ENCODE data around the gene ISOC2. TPM values are rescaled to one million over a fixed set of nuclear protein-coding genes. Genes with fewer than 3 reads are reported as not detected.
"Not testable (repeated sequence)": the region's sequence is repeated elsewhere in the genome, so short reads cannot be mapped to it uniquely, and the experiment has no call there.

Gene ISOC2, protein sequence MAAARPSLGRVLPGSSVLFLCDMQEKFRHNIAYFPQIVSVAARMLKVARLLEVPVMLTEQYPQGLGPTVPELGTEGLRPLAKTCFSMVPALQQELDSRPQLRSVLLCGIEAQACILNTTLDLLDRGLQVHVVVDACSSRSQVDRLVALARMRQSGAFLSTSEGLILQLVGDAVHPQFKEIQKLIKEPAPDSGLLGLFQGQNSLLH
- total RNA-seq (35.1 TPM), polyA plus RNA-seq (94.1 TPM)

GRCh38 chr19:55461259-55461973, at the start of gene ISOC2:
Gene ISOC2 (minus strand): TSS chr19:55461642. CDS start chr19:55456486, 5,156 bp downstream.
- WGBS = 1% methylated on average over 54 of the region's 54 CpGs
- peaks cover 2% of the 10 kb centered on the region for H3K4me1 ChIP-seq (ENCODE audit: insufficient read depth)
- peak within 1 kb of the TSS; percentile 78 for H3K27ac ChIP-seq (ENCODE audit: low read depth)
- peak; percentile 99 for DNase-seq (ENCODE audit: extremely low spot score)
- no peaks in the 10 kb centered on the region for H3K36me3 ChIP-seq (ENCODE audit: insufficient read depth)
- H3K4me3 ChIP-seq (ENCODE audit: low read depth, low read length) = peak within 1 kb of the TSS; percentile 80

- no peak for DNase-seq (ENCODE audit: extremely low spot score)
- WGBS = 66% methylated on average over 10 of the region's 10 CpGs
These were observed 46.7 kb upstream of the ISOC2 start for GRCh38 chr19:55508120-55508519.

GRCh38 chr19:55504981-55505380, 43.5 kb upstream of the ISOC2 start:
- Histone ChIP-seq H3K36me3 (ENCODE audit: insufficient read depth) (no peaks in the 10 kb centered on the region), H3K4me3 (ENCODE audit: low read depth, low read length) (no peak overlapping the region), H3K27ac (ENCODE audit: low read depth) (no peak overlapping the region), H3K4me1 (ENCODE audit: insufficient read depth) (no peaks in the 10 kb centered on the region)
- 84% methylated on average over 11 of the region's 11 CpGs for WGBS
- DNase-seq (ENCODE audit: extremely low spot score) = no peak

More at GRCh38 chr19:55508120-55508519, 46.7 kb upstream of the ISOC2 start:
- no peaks in the 10 kb centered on the region for H3K4me1 ChIP-seq (ENCODE audit: insufficient read depth)
- no peak overlapping the region for H3K4me3 ChIP-seq (ENCODE audit: low read depth, low read length)
- no peak overlapping the region for H3K27ac ChIP-seq (ENCODE audit: low read depth)
- no peaks in the 10 kb centered on the region for H3K36me3 ChIP-seq (ENCODE audit: insufficient read depth)

GRCh38 chr19:55504252-55504603, 42.8 kb upstream of the ISOC2 start:
- 35% methylated on average over 13 of the region's 13 CpGs for WGBS
- no peak for DNase-seq (ENCODE audit: extremely low spot score)
- Histone ChIP-seq H3K4me3 (ENCODE audit: low read depth, low read length) (no peak overlapping the region), H3K36me3 (ENCODE audit: insufficient read depth) (no peaks in the 10 kb centered on the region), H3K4me1 (ENCODE audit: insufficient read depth) (no peaks in the 10 kb centered on the region), H3K27ac (ENCODE audit: low read depth) (no peak overlapping the region)

DNA sequence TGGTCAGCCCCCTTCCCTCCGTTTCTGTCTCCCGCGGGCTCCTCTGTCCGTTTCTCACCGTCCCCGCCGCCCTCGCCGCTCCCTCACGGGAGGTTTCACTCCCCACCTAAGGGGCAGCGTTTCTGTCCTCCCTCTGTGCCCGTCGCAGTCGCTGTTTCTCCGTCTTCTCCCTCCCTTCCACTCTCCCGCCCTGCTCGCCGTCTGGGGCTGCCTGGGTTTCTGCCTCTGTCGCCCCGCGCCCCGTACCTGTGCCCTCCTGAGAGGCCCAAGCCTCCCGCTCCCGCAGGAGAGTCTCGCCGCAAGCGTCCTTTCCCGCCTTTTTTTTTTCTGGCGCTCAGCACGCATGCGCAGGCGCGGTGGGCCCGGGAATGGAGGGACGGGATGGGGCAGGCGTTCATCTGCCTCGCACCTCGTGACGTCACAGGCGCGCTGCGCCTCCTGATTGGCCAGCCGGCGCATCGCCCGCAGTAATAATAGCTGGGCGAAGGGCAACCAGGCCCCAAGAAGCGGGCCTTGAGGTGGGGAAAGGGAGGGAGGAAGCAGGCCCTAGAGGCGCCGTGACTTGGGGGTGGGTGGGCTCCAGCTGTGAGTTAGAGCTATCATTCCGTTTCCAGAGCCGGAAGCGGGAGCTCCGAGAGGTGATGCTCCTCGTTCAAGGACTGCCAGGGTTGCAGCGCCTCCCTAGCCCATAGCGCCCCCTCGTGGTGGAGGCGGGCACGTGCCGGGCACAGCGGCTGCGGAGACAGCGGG, 42.2 kb upstream of the ISOC2 start:
- H3K27ac ChIP-seq (ENCODE audit: low read depth) = peak overlapping the region; percentile 56
- WGBS = 10% methylated on average over 64 of the region's 64 CpGs
- H3K4me3 ChIP-seq (ENCODE audit: low read depth, low read length) = no peak overlapping the region
- H3K36me3 ChIP-seq (ENCODE audit: insufficient read depth) = no peaks in the 10 kb centered on the region
- no peaks in the 10 kb centered on the region for H3K4me1 ChIP-seq (ENCODE audit: insufficient read depth)
- DNase-seq (ENCODE audit: extremely low spot score) = no peak

- H3K4me3 ChIP-seq (ENCODE audit: low read depth, low read length) = no peak overlapping the region
- no peaks in the 10 kb centered on the region for H3K36me3 ChIP-seq (ENCODE audit: insufficient read depth)
- DNase-seq (ENCODE audit: extremely low spot score) = no peak
- H3K4me1 ChIP-seq (ENCODE audit: insufficient read depth) = no peaks in the 10 kb centered on the region
- WGBS = 84% methylated on average over 17 of the region's 17 CpGs
- H3K27ac ChIP-seq (ENCODE audit: low read depth) = no peak overlapping the region
These were observed 41.7 kb upstream of the ISOC2 start for GRCh38 chr19:55503157-55503501.

GRCh38 chr19:55502197-55502952, 40.9 kb upstream of the ISOC2 start:
- Histone ChIP-seq H3K4me3 (ENCODE audit: low read depth, low read length) (no peak overlapping the region), H3K27ac (ENCODE audit: low read depth) (no peak overlapping the region), H3K4me1 (ENCODE audit: insufficient read depth) (no peaks in the 10 kb centered on the region), H3K36me3 (ENCODE audit: insufficient read depth) (no peaks in the 10 kb centered on the region)
- 93% methylated on average over 9 of the region's 9 CpGs for WGBS
- DNase-seq (ENCODE audit: extremely low spot score) = no peak

DNA sequence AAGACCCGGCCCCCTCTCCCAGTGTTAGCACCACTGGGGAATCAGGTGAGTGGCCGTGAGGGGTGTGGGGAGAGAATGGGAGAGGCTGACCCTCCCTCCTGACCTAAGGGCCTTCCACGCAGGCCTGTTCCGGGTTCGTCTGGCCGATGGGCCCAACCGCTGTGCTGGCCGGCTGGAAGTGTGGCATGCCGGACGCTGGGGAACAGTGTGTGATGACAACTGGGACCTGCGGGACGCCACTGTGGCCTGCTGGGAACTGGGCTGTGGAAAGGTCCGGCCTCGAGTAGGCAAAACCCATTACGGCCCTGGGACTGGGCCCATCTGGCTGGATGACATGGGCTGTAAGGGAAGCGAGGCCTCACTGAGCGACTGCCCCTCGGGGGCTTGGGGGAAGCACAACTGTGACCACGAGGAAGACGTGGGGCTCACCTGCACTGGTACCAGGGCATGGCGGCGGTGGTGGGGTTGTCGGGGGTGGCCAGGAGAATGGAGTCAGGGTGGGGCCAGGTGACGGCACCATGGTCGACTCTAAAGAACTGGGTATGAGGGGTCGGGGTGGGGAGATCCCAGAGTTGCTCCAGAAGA, 39.0 kb upstream of the ISOC2 start:
- 94% methylated on average over 26 of the region's 26 CpGs for WGBS
- Histone ChIP-seq H3K4me1 (ENCODE audit: insufficient read depth) (no peaks in the 10 kb centered on the region), H3K27ac (ENCODE audit: low read depth) (no peak overlapping the region), H3K4me3 (ENCODE audit: low read depth, low read length) (no peak overlapping the region), H3K36me3 (ENCODE audit: insufficient read depth) (no peaks in the 10 kb centered on the region)
- no peak for DNase-seq (ENCODE audit: extremely low spot score)

GRCh38 chr19:55498246-55498840, 36.9 kb upstream of the ISOC2 start:
- no peak overlapping the region for H3K27ac ChIP-seq (ENCODE audit: low read depth)
- H3K4me3 ChIP-seq (ENCODE audit: low read depth, low read length) = no peak overlapping the region
- no peaks in the 10 kb centered on the region for H3K4me1 ChIP-seq (ENCODE audit: insufficient read depth)
- 34% methylated on average over 2 of the region's 2 CpGs for WGBS
- H3K36me3 ChIP-seq (ENCODE audit: insufficient read depth) = no peaks in the 10 kb centered on the region
- no peak for DNase-seq (ENCODE audit: extremely low spot score)

DNA sequence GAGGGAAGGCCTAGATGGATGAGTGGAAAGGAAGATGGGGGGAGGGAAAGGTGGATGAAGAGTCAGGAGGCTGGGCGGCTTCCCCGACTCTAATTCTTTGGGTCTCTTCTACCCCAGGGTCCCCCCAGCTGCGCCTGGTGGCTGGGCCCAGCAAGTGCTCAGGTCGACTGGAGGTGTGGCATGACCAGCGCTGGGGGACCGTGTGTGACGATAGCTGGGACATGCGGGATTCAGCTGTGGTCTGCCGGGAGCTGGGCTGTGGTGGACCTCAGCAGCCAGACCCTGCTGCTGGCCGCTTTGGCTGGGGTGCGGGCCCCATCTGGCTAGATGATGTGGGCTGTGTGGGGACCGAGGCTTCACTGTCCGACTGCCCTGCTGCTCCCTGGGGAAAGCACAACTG, 36.3 kb upstream of the ISOC2 start:
- H3K4me3 ChIP-seq (ENCODE audit: low read depth, low read length) = no peak overlapping the region
- WGBS = 84% methylated on average over 13 of the region's 13 CpGs
- no peak for DNase-seq (ENCODE audit: extremely low spot score)
- no peak overlapping the region for H3K27ac ChIP-seq (ENCODE audit: low read depth)
- no peaks in the 10 kb centered on the region for H3K4me1 ChIP-seq (ENCODE audit: insufficient read depth)
- H3K36me3 ChIP-seq (ENCODE audit: insufficient read depth) = no peaks in the 10 kb centered on the region

DNA sequence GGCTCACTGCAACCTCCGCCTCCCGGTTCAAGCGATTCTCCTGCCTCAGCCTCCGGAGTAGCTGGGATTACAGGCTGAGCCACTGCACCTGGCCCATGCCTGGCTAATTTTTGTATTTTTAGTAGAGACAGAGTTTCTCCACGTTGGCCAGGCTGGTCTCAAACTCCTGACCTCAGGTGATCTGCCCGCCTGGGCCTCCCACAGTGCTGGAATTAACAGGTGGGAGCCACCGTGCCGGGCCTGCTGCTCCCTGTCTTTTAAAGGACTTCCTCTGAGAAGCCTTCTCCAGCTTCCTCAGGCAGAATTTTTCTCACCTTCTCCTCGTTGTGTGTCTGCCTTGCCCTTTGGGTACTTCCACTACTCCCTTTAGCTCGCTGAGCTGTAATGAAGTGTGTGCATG, 35.4 kb upstream of the ISOC2 start:
- DNase-seq (ENCODE audit: extremely low spot score); H3K36me3 ChIP-seq (ENCODE audit: insufficient read depth); H3K4me3 ChIP-seq (ENCODE audit: low read depth, low read length); H3K27ac ChIP-seq (ENCODE audit: low read depth); H3K4me1 ChIP-seq (ENCODE audit: insufficient read depth): not testable (repeated sequence)
- WGBS = 77% methylated on average over 10 of the region's 10 CpGs

DNA sequence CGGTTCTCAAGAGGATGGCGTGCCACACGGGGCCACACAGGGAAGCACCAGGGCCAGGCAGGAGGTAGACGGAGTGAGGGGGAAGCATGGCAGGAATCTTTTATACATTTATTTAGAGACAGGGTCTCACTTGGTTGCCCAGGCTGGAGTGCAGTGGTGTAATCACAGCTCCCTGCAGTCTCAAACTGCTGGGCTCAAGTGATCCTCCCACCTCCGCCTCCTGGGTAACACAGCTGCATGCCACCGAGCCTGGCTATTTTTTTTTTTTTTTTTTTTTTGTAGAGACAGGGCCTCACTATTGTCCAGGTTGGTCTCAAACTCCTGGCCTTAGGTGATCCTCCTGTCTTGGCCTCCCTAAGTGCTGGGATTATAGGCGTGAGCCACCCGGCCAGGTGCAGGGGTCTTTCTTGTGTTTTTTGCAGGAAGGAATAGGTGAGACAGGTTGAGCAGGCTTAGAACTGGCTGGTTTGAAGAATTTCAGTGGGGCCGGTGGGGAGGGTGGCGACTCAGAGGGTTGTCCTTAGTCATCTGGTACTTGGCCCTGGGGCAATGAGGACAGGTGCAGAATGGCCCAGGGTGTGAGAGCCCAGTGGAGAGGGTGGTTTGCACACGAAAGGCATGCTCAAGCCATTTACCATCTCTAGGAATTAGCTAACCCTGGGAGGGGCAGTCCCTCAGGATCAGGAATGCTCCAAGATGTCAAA, 34.4 kb upstream of the ISOC2 start:
- WGBS = 80% methylated on average over 11 of the region's 11 CpGs
- no peak for DNase-seq (ENCODE audit: extremely low spot score)
- no peaks in the 10 kb centered on the region for H3K4me1 ChIP-seq (ENCODE audit: insufficient read depth)
- no peak overlapping the region for H3K4me3 ChIP-seq (ENCODE audit: low read depth, low read length)
- no peaks in the 10 kb centered on the region for H3K36me3 ChIP-seq (ENCODE audit: insufficient read depth)
- H3K27ac ChIP-seq (ENCODE audit: low read depth) = no peak overlapping the region

Measured in urinary bladder (tissue), 4 donors.